Activated T-helper 9 cell treated with anti-CD3 and anti-CD28 coated beads, Interleukin-2, amount 50 U/mL, for 16 hours (primary cell): ENCODE data around the gene NEIL1.
"Not testable (repeated sequence)": the region's sequence is repeated elsewhere in the genome, so short reads cannot be mapped to it uniquely, and the experiment has no call there.

Experiments
- DNase-seq: peaks from one replicate; pipeline ENCODE4 v3.0.0-alpha.2; 2020; ENCODE audit warnings: low read depth

NEIL1 gene, protein sequence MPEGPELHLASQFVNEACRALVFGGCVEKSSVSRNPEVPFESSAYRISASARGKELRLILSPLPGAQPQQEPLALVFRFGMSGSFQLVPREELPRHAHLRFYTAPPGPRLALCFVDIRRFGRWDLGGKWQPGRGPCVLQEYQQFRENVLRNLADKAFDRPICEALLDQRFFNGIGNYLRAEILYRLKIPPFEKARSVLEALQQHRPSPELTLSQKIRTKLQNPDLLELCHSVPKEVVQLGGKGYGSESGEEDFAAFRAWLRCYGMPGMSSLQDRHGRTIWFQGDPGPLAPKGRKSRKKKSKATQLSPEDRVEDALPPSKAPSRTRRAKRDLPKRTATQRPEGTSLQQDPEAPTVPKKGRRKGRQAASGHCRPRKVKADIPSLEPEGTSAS

DNA sequence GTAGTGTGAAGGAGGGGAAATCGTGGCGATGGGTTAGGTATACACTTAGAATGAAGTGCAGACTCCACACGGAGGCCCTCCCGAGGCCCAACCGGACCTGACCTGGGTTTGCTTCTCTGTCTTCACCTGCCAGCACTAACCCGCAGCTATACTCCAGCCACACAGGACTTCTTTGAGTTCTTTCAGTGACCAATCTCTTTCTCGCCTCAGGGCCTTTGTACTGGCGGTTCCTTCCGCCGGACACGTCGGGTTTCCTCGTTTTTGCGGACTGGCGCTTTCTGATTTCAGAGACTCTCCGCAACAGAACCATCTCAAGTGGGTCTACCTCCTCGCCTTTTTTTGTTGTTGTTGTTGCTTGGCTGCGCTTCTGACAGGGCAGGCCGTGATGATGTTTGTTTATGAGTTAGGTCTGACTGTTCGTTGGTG is at the start of gene NEIL1:
TSS of gene NEIL1 (plus strand) at position 244 of the 426 bp plus-strand sequence. CDS start 1,867 bp downstream, outside the sequence.
- no peak for DNase-seq

- not testable (repeated sequence) for DNase-seq
Observed at GRCh38 chr15:75298541-75299310, 48.1 kb upstream of the NEIL1 start.

DNA sequence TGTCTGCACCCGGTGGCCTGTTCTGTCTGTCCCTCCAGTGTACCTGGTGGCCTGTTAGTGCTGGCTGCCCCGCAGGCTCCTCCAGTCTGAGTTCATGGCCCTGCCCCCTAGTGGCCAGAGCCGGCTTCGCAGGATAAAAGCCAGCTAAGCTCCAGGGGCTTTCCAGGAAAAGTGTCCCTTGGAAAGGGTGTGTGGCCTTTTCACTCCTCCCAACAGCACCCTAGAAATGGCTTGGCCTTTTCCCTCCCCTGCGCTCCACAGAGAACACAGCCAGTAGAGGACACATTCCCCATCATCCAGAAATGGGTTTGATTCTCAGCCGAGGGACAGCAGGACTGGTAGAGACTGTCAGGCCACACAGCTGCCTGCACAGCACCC is 47.5 kb upstream of the NEIL1 start:
- peak; percentile 49 for DNase-seq

DNA sequence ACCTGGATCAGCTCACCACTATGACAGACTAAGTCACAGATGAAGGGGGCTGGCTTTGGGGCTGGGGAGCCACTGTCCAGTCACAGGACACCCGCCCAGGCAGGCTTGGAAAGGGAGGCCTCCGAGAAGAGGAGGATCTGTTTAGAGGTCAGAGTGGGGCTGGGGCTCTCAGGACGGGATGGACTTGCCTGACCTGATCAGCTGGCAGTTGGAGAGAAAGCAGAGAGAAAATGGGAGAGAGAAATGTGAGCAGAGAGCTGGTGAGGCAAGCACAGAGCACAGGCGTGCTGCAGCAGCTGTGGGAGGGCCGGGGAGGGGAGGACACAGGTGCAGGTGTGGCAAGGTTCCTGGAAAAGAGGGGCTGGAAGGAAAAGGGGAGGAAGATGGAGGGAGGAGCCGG is 46.8 kb upstream of the NEIL1 start:
- DNase-seq, result not testable (repeated sequence)

DNA sequence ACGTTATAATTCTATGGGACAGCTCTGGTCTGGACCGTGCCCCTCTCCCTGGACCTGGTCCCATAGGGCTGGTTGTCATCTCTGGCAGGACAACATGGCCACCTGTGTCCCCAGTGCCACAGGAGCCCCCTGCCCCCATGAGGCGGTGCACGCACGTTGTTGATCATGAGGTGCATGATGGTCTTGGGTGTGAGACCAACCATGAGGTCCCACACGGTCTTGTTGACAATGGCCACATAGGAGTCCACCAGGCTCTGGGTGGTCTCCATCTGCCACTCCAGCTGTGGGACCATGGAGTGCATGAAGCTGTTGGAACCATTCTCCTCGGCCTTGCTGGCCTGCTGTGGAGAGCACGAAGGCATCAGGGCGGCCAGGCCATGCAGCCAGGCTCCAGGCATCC is 44.5 kb upstream of the NEIL1 start:
- DNase-seq, result no peak

GRCh38 chr15:75302753-75303152 is 44.1 kb upstream of the NEIL1 start:
- DNase-seq, result not testable (repeated sequence)

- DNase-seq, result no peak
Observed at GRCh38 chr15:75306188-75306587, 40.7 kb upstream of the NEIL1 start.

GRCh38 chr15:75307778-75308390 is 39.0 kb upstream of the NEIL1 start:
- DNase-seq, result no peak

DNA sequence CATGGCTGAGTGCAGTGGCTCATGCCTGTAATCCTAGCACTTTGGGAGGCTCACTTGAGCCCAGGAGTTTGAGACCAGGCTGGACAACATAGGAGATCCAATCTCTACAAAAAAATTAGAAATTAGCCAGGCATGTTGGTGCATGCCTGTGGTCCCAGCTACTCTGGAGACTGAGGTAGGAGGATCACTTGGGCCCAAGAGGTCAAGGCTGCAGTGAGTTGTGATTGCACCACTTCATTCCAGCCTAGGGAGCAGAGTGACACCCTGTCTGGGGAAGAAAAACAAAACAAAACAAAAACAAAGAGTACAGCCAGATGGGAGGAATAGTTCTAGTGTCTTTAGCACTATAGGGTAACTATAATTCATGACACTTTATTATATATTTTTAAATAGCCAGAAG is 37.1 kb upstream of the NEIL1 start:
- no peak for DNase-seq

DNA sequence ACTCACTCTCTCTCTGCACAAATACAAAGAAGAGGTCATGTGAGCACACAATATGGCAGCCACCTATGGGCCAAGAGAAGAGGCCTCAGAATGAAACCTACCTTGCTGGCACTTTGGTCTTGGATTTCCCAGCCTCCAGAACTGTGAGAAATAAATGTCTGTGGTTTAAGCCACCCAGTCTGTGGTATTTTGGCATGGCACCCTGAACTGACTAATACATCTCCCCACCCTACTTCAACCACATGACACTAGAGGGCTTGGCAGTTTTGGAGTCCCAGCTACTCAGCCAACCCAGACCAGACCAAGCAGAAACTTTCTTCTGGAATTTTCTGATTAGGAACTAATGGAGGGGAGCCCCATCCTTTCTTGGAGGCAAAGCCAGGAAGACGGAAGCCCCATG is 34.3 kb upstream of the NEIL1 start:
- not testable (repeated sequence) for DNase-seq

DNA sequence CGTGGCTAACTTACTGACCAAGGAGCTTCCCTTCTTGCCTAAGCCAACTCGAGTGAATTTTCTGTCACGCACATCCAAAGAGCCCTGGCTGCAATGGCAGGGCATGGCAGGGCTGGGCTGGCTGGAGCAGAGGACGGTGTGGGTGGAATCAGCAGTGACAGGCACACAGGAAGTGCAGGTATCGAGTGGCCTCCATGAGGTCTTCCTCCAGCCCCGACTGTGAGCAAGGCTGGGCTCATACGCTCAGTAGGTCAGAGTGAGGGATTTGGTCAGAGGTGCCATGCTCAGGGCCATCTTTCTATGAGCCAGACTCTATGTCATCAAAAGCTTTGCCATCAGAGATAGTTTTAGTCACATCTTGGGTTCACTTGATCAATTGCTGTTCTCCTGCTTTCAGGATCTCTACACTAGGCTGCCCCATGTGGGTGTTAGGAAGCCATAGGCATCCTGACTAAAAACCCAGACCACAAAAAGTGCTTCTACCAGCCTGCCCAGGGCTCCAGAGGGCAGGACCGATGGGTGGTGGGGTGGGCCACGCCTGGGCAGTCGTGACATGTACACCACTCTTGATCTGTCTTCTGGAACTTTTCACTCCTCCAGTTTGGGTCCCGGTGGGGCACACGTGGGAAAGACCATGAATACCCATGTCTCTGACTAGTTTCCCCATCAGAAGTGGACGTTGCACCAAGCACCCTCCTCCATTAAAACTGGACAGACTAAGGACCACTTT is 33.6 kb upstream of the NEIL1 start:
- no peak for DNase-seq

DNA sequence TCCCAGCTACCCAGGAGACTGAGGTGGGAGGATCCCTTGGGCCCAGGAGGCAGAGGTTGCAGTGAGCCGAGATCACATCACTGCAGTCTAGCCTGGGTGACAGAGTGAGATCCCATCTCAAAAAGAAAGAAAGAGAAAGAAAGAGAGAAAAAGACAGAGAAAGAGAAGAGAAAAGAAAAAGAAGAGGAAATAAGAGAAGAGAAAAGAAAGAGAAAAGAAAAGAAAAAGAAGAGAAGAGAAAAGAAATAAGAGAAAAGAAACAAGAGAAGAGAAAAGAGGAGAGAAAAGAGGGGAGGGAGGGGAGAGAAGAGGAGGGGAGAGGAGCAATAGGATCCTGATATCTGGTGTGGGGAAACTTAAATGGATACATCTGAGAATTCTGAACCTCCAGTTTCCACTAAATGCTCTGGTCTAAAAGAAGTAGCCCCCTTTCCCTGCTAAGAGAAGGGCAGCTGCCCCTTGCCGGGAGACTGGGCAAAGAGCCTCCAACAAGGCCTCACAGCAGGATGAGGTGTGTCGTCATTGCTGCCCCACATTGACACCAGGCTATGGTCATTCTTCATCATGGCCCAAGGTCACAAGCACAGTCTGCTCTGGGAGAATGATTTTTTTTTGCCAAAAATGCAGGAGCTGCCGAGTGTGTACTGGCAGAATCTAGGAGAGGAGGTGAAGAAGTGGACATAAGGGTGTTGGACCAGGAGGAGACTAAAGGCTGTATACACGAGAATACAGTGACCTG is 32.1 kb upstream of the NEIL1 start:
- no peak for DNase-seq

DNA sequence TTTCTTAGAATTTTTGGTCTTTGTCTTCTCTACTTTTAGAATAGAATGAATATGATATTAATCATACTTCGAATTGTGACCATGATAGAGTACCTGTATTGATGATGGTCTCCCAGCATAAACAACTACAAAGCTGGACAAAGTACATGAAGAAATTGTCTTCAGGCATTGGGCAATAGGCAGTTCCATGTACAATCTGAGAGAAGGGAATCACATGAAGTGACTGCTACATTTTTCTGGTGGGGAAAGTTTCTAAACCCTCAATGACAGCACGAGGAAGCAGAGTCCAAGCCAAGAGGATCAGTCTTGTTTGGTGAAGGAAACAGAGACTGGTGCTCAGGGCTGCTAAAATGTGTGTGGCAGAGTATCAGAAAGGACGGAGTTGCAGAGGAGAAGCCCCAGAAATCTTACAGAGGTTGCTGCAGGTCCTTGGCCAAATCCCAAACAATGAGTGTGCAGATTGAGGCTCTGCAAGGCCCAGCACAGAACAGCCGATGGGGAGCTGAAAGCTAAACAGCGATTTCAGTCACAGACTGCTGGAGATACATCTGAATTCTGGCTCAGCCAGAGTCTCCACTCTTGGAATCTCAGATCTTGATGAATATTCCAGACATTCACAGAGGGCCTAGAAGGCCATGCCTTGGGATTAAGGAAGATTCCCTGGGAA is 27.5 kb upstream of the NEIL1 start:
- not testable (repeated sequence) for DNase-seq

DNA sequence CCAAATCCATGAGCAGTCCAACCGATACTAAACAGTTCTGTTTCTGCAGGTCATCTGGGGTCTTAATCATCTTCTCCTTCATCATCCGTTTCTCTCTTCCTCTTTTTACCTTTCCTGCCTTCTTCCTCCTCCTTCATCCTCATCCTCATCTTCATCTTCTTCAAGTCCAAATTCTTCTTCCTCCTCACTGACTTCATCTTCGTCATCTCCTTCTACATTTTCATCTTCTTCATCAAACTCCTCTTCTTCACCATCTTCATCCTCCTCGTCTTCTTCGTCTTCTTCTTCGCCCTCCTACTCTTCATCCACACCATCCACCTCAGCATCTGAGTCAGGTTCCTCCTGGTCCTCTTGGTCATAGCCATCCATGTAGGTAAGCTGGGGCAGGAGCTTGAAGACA is 25.1 kb upstream of the NEIL1 start:
- no peak for DNase-seq

DNA sequence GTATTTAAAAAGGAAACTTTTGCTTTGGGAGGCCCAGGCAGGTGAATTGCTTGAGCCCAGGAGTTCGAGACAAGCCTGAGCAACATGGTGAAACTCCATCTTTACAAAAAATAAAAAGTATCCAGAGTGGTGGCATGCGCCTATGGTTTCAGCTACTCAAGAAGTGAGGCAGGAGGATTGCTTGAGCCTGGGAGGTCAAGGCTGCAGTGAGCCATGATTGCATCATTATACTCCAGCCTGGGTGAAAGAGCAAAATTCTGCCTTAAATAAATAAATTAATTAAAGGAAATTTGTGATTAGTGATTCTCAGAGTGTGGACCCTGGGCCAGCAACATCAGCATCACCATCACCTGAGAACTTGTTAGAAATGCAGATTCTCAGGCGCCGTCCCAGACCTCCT is 20.9 kb upstream of the NEIL1 start:
- DNase-seq, result no peak

- DNase-seq, result no peak
Observed at GRCh38 chr15:75327005-75327404, 19.8 kb upstream of the NEIL1 start.

DNA sequence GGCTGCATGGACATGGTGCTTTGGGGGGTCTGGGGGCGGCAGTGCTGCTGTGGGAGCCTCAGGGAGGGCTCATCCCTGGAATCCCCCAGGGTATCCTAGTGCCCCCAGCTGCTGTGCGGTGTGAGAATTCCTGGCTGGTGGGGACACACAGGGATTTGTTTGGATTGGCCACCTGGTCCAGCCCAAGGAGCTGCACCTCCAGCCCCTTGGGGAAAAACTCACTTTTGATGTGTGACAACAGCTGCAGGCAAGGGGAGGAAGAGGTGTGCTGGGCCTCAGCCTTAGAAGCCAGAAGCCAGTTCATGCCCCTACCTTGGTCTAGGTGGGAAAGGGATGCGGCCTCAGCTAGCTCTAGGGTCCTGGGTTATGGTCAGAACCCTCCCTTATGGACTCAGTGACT is 19.3 kb upstream of the NEIL1 start:
- DNase-seq, result no peak

- no peak for DNase-seq
Observed at GRCh38 chr15:75328493-75329314, 18.1 kb upstream of the NEIL1 start.

GRCh38 chr15:75329571-75329970 is 17.3 kb upstream of the NEIL1 start:
- DNase-seq, result no peak

- not testable (repeated sequence) for DNase-seq
Observed at GRCh38 chr15:75332093-75332492, 14.7 kb upstream of the NEIL1 start.
